HPDE6-E6E7 (cell line): Measurements from ENCODE around the gene ITGAE.
"Not testable (repeated sequence)": the region's sequence is repeated elsewhere in the genome, so short reads cannot be mapped to it uniquely, and the experiment has no call there.

Experiments
- DNase-seq: peaks from one replicate; pipeline ENCODE4 v3.0.0; 2011; ENCODE audit warnings: missing footprints; ENCODE audit errors: extremely low spot score

ITGAE gene

DNA sequence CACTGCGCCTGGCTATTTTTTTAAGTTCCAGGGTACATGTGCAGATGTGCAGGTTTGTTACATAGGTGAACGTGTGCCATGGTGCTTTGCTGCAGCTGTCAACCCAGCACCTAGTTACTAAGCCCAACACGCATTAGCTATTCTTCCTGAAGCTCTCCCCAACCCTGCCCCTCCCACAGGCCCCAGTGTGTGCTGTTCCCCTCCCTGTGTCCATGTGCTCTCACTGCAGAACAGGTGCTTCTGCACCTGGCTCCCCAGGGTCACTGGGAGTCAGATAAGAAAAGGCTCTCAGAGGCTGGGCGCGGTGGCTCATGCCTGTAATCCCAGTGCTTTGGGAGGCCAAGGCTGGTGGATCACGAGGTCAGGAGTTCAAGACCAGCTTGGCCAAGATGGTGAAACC lies 71.1 kb downstream of the ITGAE start:
- no peak for DNase-seq

DNA sequence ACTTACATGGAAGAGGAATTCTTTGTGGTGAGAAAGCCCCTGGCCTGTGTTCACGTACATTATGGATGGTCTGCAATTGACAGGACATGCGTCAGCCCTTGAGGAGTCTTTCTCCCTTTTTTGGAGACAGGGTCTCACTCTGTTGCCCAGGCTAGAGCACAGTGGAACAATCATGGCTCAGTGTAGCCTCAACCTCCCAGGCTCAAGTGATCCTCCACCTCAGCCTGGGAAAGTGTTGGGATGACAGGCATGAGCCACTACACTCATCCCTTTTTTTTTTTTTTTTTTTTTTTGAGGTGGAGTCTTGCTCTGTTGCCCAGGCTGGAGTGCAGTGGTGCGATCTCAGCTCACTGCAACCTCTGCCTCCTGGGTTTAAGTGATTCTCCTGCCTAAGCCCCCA lies 72.9 kb downstream of the ITGAE start:
- not testable (repeated sequence) for DNase-seq

DNA sequence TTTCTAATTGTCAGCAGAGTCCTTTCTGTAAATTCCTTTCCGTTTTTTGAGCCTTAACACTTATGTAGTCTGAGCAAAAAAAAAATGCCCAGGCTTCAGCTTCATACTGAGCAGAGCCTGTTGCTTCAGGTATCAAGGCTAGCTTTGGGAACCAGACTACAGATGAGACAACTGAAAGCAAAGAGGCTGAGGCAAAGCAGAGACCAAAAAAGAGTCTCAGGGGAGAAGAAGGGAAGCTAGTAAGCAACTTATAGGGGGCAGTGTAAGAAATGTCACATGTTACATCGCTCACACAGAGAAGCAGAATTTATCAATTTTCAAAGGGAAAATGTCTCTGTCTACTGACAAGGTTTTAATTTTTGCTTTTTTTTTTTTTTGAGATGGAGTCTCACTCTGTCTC lies 73.9 kb downstream of the ITGAE start:
- DNase-seq = no peak

DNA sequence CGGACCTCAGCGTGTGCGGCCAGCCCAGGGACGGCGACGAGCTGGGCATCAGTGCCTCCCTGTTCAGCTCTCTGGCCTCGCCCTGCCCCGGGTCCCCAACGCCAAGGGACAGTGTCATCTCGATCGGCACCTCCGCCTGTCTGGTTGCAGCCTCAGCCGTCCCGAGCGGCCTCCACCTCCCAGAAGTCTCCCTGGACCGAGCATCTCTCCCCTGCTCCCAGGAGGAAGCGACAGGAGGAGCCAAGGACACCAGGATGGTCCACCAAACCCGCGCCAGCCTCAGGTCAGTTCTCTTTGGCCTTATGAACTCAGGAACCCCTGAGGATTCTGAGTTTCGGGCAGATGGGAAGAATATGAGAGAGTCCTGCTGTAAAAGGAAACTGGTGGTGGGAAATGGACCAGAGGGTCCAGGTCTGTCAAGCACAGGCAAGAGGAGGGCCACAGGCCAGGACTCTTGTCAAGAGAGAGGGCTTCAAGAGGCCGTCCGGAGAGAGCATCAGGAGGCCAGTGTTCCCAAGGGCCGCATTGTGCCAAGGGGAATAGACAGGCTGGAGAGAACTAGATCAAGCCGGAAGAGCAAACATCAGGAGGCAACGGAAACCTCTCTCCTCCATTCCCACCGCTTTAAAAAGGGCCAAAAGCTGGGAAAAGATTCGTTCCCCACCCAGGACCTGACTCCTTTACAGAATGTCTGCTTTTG lies 76.5 kb downstream of the ITGAE start:
- no peak for DNase-seq

DNA sequence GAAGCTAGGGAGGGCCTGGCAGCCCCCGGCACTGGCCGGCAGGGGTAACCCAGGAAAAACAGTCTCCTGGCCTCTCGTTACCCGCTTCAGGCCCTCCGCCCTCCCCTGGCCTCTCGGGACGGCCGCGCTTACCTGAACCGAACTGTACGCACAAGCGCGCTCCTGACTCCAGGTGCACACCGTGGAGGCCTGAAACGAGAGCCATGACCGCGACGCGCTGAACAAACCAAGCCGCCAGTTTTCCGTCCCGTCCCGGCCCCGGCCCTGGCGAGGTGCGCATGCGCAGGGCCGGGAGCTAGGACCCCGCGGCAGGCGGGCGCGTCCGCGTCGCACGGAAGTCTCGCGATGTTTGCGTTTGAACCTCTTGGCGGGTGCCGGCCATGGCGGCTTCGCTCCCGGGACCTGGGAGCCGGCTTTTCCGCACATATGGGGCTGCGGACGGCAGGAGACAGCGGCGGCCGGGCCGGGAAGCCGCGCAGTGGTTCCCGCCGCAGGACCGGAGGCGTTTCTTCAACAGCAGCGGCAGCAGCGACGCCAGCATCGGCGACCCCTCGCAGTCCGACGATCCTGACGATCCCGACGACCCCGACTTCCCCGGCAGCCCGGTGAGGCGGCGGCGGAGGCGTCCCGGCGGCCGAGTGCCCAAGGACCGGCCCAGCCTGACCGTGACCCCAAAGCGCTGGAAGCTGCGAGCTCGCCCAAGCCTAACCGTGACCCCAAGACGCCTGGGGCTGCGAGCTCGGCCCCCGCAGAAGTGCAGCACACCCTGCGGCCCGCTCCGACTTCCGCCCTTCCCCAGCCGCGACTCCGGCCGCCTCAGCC lies 77.2 kb downstream of the ITGAE start, which contains the start of gene HASPIN:
HASPIN (plus strand) TSS at position 348 of the 822 bp plus-strand sequence; CDS start at position 381, 33 bp downstream.
- peak; percentile 94 for DNase-seq

DNA sequence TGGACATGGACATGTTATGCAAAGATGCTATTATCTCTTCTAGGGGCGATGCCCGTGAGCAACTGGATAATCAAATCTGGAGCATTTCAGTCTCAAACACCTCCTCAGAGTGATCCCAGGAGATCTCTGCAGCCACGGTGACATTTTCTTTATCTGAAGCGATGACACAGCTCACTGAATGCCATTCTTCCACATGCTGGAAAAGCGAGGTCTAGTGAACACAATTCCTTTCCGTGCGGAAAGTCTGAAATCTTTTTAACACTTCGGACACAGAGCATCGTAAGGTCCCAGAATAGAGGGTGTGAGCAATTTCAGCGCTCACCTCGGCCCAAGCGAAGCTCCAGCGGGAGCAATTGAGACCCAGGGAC lies 77.8 kb downstream of the ITGAE start:
- DNase-seq = no peak

DNA sequence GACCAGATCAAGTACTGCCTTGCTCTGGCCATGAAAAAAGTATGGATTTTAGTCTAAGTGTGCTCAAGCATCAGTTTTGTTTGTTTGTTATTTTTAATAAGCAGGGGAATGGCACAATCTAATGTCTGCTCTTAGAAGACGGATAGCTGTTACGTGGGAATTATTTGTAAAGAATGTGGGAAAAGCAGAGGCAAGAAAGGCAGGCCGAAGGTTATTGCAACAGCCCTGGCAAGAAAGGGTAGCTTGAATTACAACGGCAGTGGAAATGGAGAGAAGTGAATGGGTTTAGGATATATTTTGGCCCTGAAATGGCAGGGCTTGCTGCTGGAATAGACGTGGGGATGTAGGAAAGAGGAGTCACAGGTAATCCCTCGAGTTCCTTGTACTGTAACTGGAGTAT lies 78.3 kb downstream of the ITGAE start:
- no peak for DNase-seq

DNA sequence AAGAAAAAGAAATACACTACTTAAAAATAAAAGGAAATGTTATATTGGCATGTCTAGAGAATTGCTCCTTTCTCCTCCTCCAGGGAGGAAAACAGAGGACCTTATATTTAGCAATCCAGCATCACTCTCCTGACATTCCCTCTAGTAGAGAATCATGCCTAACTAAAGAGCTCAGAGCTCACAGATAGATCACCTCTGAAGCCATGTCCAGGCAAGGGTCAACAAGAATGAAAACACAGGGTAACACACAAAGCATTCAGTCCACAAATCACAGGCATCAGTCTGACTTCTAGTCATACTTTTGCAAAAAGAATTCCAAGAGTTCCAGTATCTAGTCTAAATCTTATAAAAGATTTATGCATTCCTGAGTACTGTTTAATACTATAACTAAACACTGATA lies 81.7 kb downstream of the ITGAE start:
- no peak for DNase-seq

DNA sequence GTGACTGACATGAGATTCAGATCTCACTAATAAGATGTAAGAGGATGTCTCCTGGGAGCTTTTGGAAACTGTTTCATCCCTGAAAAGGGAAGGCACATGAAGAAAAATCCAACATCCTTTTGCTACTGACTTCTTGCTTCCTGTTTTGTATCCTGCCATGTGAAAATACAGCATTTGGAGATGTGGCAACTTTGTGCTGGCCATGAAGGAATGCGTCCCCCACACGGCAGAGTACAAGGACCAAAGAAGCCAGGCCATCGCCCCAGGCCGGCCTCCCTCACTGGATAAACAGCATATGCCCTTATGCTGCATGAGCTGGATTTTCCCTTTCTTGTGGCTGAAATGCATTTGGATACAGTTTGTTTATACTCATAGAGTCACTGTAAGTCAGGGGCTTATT lies 82.8 kb downstream of the ITGAE start:
- no peak for DNase-seq

DNA sequence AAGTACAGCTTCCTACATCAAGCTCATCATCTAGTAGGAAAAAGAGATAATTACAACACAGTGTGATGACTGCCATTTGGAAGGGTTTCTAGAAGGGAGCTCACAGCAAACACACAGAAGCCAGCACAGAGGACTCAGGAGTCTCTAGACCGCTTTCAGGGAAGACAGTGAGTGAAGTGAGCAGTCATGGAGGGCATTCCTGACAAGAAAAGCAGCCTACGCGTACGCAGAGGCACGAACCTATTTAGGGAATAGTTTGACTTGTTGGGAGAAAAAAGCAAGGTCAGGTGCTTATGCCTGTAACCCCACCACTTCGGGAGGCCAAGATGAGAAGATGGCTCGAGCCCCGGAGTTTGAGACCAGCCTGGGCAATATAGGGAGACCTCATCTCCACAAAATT lies 85.7 kb downstream of the ITGAE start:
- no peak for DNase-seq

DNA sequence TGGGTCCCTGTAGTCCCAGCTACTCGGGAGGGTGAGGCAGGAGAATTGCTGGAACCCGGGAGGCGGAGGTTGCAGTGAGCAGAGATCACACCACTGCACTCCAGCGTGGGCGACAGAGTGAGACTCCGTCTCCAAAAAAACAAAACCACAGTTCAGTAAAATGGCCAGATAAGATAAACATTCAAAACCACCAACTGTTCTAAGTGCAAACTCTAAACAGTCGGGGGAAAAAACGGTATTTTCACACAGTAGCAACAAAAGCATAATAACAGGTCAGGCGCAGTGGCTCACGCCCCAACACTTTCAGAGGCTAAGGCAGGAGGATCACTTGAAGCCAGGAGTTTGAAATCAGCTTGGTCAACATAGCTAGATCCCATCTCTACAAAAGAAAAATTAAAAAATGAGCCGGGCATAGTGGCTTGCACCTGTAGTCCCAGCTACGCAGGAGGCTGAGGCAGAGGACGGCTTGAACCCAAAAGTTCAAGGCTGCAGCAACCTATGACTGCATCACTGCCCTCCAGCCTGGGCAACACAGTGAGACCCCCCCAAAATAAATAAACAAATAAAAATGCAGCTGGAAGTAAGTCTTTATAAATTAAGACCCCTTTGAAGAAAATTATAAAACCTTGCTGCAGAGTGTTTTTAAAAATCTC lies 88.1 kb downstream of the ITGAE start:
- DNase-seq = no peak

DNA sequence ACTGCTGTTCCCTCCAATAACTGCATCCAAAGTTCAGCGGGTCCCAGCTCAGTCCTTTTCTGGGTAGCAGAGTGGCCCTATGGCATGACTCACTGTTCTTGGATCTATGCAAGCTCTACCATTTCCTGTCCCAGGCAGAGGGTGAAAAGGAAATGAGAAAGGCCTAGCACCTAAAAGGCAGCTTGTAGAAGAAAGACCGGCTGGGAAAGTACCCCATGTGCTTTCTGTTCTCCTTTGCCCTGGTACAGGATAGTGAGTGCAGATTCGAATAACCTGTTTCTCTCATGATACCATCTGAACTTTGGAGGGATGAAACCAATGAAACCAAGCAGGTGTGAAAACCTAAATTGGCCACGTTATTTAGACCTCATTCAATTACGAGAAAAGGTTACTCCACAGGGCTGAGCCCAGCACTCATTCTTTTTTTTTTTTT lies 90.0 kb downstream of the ITGAE start:
- no peak for DNase-seq

DNA sequence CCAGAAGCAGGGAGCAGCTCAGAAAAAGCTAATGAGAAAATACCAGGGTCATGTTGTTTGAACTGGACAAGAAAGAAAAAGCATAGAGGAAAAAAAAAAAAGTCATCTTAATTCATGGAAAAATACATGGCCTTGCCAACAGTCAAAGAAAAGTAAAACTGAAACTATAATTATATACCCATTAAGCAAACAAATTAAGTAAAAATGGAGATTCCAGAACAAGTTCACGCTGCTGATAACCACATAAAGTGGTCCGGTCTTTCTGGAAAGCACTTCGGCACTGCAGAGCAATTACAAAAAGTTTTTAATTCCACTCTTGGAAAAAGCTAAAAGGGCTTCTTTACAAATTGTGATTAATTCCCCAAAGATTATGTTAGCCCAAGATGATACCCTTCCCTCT lies 92.6 kb downstream of the ITGAE start:
- DNase-seq = no peak

DNA sequence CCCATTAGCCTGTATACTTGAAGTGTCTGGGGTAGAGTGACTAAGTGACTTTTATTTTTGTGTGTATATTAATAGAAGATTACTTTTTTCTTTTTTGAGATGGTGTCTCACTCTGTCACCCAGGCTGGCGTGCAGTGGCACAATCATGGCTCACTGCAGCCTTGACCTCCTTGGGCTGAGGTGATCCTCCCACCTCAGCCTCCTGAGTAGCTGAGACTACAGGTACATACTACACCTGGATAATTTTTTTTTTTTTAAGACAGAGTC lies 95.3 kb downstream of the ITGAE start:
- not testable (repeated sequence) for DNase-seq

DNA sequence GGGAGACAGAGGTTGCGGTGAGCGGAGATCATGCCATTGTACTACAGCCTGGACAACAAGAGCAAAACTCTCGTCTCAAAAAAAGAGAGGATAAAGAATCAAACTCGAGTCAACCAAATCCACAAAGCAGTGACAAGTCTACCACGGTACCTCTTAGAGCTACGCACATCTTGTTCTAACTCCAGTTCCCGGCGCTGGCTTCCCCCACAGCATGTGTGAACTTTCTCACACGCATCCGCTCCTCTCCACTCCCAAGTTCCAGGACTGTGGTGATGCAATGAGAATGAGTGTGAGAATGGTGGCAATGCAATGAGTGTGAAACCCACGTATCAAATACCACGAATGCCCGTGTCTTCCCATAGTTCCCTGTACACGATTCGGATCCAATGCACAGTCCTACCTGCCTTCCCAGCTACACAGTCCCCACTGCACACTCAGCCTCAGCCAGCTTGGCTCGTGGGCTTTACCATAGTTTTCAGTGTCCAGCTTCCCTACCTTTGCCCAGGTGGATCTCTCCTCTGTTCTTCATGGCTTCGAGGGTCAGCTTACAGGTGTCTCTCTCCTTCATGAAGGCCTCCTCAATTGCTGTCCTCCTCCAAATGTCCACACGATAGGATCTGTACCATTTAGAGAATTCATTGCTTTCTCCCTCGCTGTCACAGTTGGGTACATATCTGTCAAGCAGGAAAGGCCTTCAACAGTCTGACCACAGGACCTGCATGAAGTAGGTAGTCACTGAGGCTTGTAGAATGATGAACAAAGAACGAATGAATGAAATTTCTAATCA lies 95.9 kb downstream of the ITGAE start:
- no peak for DNase-seq

DNA sequence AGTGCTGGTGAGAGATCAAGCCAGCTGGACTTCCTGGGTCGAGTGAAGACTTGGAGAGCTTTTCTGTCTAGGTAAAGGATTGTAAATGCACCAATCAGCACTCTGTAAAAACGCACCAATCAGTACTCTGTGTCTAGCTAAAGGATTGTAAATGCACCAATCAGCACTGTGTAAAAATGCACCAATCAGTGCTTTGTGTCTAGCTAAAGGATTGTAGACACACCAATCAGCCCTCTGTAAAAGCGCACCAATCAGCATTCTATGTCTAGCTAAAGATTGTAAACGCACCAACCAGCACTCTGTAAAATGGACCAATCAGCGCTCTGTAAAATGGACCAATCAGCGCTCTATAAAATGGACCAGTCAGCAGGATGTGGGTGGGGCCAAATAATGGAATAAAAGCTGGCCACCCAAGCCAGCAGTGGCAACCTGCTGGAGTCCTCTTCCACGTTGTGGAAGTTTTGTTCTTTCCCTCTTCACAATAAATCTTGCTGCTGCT lies 98.9 kb downstream of the ITGAE start:
- not testable (repeated sequence) for DNase-seq

DNA sequence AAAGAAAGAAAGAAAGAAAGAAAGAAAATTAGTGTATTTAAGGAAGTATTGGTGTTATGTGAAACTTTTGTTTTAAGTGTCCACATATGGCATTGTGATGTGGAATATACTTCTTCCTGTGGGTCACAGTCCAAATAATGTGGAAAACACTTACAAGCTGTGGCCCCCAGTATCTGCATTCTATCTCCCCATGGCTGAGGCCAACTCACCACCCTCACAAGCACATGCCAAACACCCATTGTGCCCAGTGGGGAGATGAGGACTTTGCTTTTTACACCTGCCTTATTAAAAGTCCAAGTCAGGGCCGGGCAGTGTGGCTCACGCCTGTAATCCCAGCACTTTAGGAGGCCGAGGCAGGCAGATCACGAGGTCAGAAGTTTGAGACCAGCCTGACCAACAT lies 101.0 kb downstream of the ITGAE start:
- DNase-seq = no peak

DNA sequence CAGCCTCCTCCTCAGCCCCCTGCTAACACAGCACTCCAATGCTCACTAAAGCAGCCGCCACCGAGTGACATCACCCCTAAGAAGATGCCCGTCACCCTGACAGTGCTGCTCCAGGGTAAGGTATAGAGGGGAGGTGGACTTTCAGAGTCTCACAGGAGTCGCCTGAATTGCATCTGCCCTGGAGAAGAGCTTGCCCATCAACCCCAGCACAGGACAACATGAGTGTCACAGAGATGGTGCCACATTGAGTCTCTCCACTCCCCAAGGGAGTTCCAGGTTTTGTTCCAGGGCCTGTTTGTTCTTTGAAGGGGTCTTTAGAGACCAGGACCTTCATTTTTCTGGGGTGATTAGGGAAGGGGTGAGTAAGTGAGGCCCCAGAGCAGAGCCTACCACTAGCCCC lies 102.8 kb downstream of the ITGAE start:
- no peak for DNase-seq

DNA sequence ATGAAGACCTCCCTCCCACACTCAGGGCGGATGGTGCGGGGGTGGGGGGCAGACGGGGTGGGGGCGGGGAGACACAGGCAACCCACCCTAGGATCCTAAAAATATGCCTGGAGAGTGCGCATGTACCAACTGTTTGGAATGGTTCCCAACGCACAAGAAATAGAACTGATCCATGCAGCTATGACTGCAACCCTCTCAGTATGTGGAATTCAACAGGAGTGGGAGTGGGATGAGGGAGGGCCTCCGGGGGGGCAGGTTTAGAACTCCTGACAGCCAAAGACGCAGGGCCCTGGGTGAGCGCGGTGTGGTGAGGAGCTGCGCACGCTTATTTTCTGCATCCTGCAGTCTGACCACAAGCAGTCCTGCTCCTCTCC lies 103.9 kb downstream of the ITGAE start:
- no peak for DNase-seq

DNA sequence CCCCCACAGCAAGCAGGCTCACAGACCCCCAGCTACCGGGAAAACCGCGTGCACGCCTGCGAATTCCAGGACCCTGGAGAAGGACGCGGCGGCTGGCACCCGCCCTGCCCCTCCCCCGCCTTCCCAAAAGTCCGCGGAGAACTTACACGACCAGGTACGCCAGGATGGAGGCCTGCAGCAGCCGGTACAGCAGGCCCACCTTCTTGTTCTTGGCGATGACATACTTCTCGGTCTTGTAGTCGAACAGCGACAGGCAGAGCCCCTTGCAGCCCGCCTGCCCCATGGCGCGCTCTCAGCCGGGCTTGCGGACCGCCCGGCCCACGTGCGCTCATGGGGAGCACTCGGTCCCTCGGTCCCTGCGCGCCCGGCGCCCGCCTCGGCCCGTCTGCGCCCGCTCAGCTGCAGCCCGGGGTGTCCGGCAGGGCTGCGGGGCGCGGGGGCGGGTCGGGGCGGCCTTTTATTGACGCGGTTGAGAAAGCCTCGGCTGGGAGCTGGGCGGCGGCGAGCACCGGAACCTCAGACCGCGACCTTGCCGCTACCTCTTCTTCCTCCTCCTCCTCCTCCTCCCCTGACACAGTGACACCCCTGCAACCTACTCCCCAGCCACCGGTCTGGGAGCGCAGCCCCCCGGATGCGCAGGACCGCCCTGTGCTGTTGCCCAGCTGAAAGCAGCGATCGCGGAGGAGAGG lies 105.1 kb downstream of the ITGAE start, which contains the start of gene P2RX5:
P2RX5 (minus strand) TSS at position 433 of the 689 bp plus-strand sequence; CDS start at position 283, 150 bp downstream.
- DNase-seq = no peak

DNA sequence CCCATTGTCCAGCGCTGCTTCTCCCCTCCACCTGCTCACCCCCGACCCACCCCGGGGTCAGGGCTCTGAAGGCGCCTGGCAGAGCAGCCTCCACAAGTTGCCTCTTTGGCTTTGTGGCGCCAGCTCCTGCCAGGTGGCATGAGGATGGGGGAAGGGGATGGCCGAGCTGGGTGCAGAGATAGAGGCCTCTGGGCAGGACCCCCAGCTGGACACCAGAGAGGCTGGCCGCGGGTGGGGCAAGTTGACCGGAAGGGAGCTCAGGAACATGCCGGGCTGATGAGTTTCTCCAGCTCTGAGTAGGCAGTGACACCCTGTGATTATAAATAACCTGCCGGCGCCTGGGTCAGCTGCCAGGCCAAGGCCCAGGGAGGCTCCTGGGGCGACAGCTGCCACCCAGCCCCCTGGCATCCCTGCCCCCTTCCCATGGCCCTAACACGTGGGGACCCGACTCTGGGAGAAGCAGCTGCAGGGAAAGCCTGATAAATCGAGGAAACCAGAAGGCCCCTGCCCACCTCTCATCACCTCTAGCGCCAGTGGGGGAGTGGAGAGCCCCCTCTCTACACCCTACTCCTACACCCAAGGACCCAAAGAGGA lies 105.8 kb downstream of the ITGAE start:
- no peak for DNase-seq
